Activated naive CD8-positive, alpha-beta T cell (primary cell): Measurements from ENCODE around the gene BTN3A1.
"Not testable (repeated sequence)": the region's sequence is repeated elsewhere in the genome, so short reads cannot be mapped to it uniquely, and the experiment has no call there.

ENCODE experiments used
- H3K27ac Mint-ChIP-seq: one replicate; pipeline ENCODE4 v1.8.0; 2021; ENCODE audit warnings: mixed read lengths
- H3K27me3 Mint-ChIP-seq: one replicate; pipeline ENCODE4 v1.8.0; 2021; ENCODE audit warnings: mixed read lengths
- H3K36me3 Mint-ChIP-seq: one replicate; pipeline ENCODE4 v1.8.0; 2021; ENCODE audit warnings: mixed read lengths
- H3K4me1 Mint-ChIP-seq: one replicate; pipeline ENCODE4 v1.8.0; 2021; ENCODE audit warnings: low read depth, mixed read lengths
- H3K4me3 Mint-ChIP-seq: one replicate; pipeline ENCODE4 v1.8.0; 2021; ENCODE audit warnings: mild to moderate bottlenecking, mixed read lengths
- H3K9me3 Mint-ChIP-seq: one replicate; pipeline ENCODE4 v1.8.0; 2021; ENCODE audit warnings: low read depth, mixed read lengths

The BTN3A1 gene

GRCh38 chr6:26401987-26402658, at the start of gene BTN3A1:
TSS of gene BTN3A1 (plus strand) at chr6:26402275. CDS start at chr6:26405564, 3,289 bp downstream.
- H3K9me3 Mint-ChIP-seq = no peaks in the 10 kb centered on the region
- peak within 1 kb of the TSS; percentile 97 for H3K4me3 Mint-ChIP-seq
- no peaks in the 10 kb centered on the region for H3K27me3 Mint-ChIP-seq

GRCh38 chr6:26352315-26352714, 49.8 kb upstream of the BTN3A1 start:
- no peak overlapping the region for H3K4me3 Mint-ChIP-seq
- H3K27me3 Mint-ChIP-seq = no peaks in the 10 kb centered on the region
- H3K4me1 Mint-ChIP-seq = no peaks in the 10 kb centered on the region
- no peak overlapping the region for H3K27ac Mint-ChIP-seq
- no peaks in the 10 kb centered on the region for H3K36me3 Mint-ChIP-seq
- H3K9me3 Mint-ChIP-seq = no peaks in the 10 kb centered on the region

More at GRCh38 chr6:26401987-26402658, at the start of gene BTN3A1:
- peaks cover 61% of the 10 kb centered on the region for H3K4me1 Mint-ChIP-seq
- peak within 1 kb of the TSS; percentile 99 for H3K27ac Mint-ChIP-seq
- H3K36me3 Mint-ChIP-seq = peaks cover 10% of the 10 kb centered on the region

GRCh38 chr6:26354162-26354561, 47.9 kb upstream of the BTN3A1 start:
- Mint-ChIP-seq H3K27ac (no peak overlapping the region), H3K4me1 (peaks cover 4% of the 10 kb centered on the region), H3K4me3 (no peak overlapping the region), H3K27me3 (no peaks in the 10 kb centered on the region), H3K36me3 (no peaks in the 10 kb centered on the region), H3K9me3 (no peaks in the 10 kb centered on the region)

GRCh38 chr6:26355366-26355765, 46.7 kb upstream of the BTN3A1 start:
- Mint-ChIP-seq H3K27ac (no peak overlapping the region), H3K4me3 (no peak overlapping the region), H3K36me3 (no peaks in the 10 kb centered on the region), H3K4me1 (peaks cover 5% of the 10 kb centered on the region), H3K27me3 (no peaks in the 10 kb centered on the region), H3K9me3 (no peaks in the 10 kb centered on the region)

DNA sequence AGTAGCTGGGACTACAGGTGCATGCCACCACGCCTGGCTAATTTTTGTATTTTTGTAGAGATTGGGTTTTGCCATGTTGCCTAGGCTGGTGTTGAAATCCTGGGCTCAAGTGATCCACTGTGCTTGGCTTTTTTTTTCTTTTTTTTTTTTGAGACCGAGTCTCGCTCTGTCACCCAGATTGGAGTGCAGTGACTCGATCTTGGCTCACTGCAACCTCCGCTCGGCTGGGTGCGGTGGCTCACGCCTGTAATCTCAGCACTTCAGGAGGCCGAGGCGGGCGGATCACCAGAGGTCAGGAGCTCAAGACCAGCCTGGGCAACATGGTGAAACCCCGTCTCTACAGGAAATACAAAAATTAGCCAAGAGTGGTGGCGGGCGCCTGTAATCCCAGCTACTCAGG, 44.5 kb upstream of the BTN3A1 start:
- H3K36me3 Mint-ChIP-seq, H3K27me3 Mint-ChIP-seq, H3K4me3 Mint-ChIP-seq, H3K9me3 Mint-ChIP-seq, H3K27ac Mint-ChIP-seq: not testable (repeated sequence)
- H3K4me1 Mint-ChIP-seq = peaks cover 26% of the 10 kb centered on the region

- H3K27me3 Mint-ChIP-seq = no peaks in the 10 kb centered on the region
- peaks cover 3% of the 10 kb centered on the region for H3K36me3 Mint-ChIP-seq
- no peaks in the 10 kb centered on the region for H3K9me3 Mint-ChIP-seq
- H3K4me1 Mint-ChIP-seq = peaks cover 35% of the 10 kb centered on the region
- no peak overlapping the region for H3K27ac Mint-ChIP-seq
- no peak overlapping the region for H3K4me3 Mint-ChIP-seq
Measured at GRCh38 chr6:26358511-26358981, 43.5 kb upstream of the BTN3A1 start.

GRCh38 chr6:26359765-26360164, 42.3 kb upstream of the BTN3A1 start:
- Mint-ChIP-seq H3K9me3 (no peaks in the 10 kb centered on the region), H3K4me1 (peaks cover 35% of the 10 kb centered on the region), H3K27ac (no peak overlapping the region), H3K4me3 (no peak overlapping the region), H3K27me3 (no peaks in the 10 kb centered on the region), H3K36me3 (peaks cover 3% of the 10 kb centered on the region)

DNA sequence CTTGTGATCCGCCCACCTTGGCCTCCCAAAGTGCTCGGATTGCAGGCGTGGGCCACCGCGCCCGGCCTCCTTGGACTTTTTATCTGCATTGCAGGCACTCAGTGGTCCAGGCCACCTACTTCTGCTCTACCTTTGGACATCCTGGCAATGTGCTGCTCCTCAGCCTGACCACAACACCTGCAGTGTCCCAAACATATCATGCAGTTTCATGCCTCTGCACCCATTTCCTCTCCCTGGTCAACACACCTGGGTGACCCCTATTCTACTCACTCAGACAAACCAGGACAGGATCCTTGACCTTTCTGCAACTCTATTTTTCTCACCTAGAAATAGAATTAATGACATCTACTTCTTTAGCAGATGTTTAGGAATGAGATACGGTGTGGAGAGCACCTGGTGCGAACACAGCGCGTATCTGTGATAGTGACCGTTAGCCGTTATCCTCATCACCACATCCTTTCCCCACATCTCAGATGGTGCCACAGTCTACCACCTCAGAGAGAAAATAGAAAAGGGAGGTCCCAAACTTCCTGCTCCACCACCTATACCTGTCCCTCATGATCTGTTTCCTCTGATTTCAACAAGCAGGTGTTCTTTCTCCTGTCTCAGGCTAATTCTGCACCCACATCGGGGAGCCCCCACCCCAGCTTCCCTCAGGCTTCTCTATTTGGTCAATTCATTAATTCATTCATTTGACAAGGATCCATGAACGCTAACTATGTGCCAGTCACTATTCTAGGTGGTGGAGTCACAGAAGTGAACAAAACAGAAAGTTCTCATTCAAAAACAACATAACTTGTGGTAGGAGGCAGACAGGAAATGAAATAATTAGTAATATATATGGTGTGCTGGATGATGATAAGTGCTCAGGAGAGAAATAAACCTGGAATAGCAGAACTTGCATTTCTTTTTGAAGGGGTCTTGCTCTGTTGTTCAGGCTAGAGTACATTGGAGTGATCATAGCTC, 41.3 kb upstream of the BTN3A1 start:
- Mint-ChIP-seq H3K4me3 (peak overlapping the region; percentile 85), H3K4me1 (peaks cover 35% of the 10 kb centered on the region), H3K27ac (peak overlapping the region; percentile 96), H3K36me3 (peaks cover 3% of the 10 kb centered on the region), H3K9me3 (no peaks in the 10 kb centered on the region), H3K27me3 (no peaks in the 10 kb centered on the region)

DNA sequence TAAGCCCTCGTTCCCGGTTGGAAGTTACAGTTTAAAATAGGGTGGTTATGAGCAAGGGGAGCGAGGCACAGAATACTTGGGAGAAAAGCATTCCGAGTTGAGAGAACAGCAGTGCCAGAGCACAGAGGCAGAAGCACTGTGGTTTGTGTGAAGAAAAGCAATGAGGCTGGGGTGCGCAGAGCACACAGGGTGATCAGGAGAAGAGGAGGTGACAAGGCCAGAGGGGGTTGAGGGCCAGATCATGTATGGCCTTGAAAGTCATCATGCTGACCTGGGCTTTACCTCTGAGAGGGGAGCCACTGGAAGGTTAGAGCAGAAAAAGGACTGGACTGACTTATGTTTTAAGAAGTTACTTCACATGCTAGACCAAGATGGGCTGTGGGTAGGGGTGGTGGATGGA, 40.5 kb upstream of the BTN3A1 start:
- peaks cover 3% of the 10 kb centered on the region for H3K36me3 Mint-ChIP-seq
- peak overlapping the region; percentile 85 for H3K4me3 Mint-ChIP-seq
- no peaks in the 10 kb centered on the region for H3K27me3 Mint-ChIP-seq
- peaks cover 40% of the 10 kb centered on the region for H3K4me1 Mint-ChIP-seq
- peak overlapping the region; percentile 96 for H3K27ac Mint-ChIP-seq
- H3K9me3 Mint-ChIP-seq = no peaks in the 10 kb centered on the region

DNA sequence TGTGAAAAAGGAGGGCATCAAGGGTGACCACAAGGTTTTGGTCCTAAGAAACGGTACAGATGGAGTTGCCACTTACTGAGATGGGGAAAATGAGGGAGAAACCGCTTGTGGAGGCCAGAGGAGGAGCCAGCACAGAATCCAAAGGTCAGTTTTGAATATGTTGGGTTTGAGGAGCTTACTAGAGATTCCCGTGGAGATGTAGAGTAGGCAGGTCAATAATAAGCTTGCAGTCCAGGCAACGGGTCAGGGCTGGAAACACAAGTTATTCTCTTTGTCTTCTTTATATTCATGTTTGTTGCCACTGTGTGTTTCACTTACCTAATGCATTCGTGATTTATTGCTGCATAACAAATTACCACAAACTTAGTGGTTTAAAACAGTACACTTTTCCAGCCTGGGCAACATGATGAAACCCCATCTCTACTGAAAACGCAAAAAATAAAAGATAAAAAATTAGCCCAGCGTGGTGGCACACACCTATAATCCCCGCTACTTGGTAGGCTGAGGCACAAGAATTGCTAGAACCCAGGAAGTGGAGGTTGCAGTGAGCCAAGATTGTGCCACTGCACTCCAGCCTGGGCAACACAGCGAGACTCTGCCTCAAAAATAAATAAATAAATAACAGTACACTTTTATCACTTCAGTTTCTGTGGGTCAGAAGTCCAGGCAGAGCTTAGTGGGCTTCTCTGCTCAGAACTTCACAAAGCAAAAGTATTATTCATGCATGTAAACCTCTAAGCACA, 39.8 kb upstream of the BTN3A1 start:
- Mint-ChIP-seq H3K9me3 (no peaks in the 10 kb centered on the region), H3K36me3 (peaks cover 6% of the 10 kb centered on the region), H3K27me3 (no peaks in the 10 kb centered on the region), H3K27ac (peak overlapping the region; percentile 96), H3K4me3 (peak overlapping the region; percentile 24), H3K4me1 (peaks cover 46% of the 10 kb centered on the region)

DNA sequence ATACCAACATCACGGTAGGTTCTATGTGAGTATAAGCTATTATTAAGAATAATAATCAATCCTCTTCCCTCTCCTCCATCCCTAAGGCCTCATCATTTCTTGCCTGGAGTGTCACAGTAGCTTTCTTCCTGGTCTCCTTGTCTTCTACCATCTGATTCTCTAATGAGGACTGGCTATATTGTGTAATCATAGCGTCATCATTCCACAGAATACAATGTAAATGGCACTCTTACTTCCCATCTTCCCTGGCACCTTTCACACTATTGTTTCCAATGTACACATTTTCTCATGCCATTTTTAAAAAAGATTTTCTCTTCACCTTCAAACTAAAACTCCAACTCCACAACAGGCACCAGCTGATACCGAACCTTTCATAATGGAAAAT, 39.2 kb upstream of the BTN3A1 start:
- Mint-ChIP-seq H3K4me3 (peak overlapping the region; percentile 24), H3K27ac (peak overlapping the region; percentile 92), H3K4me1 (peaks cover 51% of the 10 kb centered on the region), H3K36me3 (peaks cover 7% of the 10 kb centered on the region), H3K9me3 (no peaks in the 10 kb centered on the region), H3K27me3 (no peaks in the 10 kb centered on the region)

DNA sequence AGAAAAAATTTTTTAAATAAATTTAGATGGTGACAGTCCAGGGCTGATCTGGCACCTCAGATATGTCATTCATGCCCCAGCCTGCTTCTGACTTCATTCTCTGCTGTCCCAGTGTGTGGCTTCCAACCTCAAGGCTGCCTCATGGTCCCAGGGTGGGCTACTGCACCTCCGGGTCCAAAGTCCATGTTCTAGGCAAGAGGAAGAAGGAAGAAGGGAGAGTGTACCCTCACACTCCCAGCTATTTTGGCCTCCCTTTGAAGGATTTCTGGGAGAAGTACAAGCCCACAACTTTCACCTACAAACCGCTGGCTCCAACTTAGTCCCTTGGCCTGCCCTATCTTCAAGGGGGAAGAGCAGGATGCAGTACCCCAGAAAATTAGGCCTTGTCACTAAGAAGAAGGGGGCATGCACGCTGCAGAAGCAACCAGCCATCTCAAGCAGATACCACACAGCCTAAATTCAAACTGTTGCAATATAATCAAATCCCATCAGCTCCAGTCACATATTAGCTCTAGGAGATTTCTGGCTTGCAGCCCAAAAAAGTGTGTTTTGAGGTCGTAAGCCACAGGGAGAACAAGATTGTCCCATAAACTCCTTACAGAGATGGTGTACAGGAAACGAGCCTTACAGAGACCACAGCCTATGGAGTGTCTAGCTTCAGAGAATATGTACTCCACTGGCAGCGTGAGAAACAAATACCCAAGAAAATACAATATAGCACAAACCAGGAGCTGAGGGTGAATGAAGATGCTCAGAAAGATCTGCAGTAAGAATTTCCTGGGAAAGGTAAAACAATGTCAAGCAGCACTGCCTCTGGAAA, 38.0 kb upstream of the BTN3A1 start:
- peaks cover 56% of the 10 kb centered on the region for H3K4me1 Mint-ChIP-seq

GRCh38 chr6:26365633-26365995, 36.5 kb upstream of the BTN3A1 start:
- Mint-ChIP-seq H3K4me3 (no peak overlapping the region), H3K27ac (peak overlapping the region; percentile 86), H3K4me1 (peaks cover 69% of the 10 kb centered on the region)

More for the DNA sequence above, 38.0 kb upstream of the BTN3A1 start:
- H3K27ac Mint-ChIP-seq = no peak overlapping the region
- H3K27me3 Mint-ChIP-seq = no peaks in the 10 kb centered on the region
- H3K4me3 Mint-ChIP-seq = no peak overlapping the region
- H3K9me3 Mint-ChIP-seq = no peaks in the 10 kb centered on the region
- H3K36me3 Mint-ChIP-seq = peaks cover 11% of the 10 kb centered on the region

GRCh38 chr6:26366504-26366903, 35.6 kb upstream of the BTN3A1 start:
- Mint-ChIP-seq H3K27ac (peak overlapping the region; percentile 86), H3K4me1 (peaks cover 67% of the 10 kb centered on the region), H3K4me3 (no peak overlapping the region)

More at GRCh38 chr6:26365633-26365995, 36.5 kb upstream of the BTN3A1 start:
- Mint-ChIP-seq H3K36me3 (peaks cover 15% of the 10 kb centered on the region), H3K9me3 (no peaks in the 10 kb centered on the region), H3K27me3 (no peaks in the 10 kb centered on the region)

More at GRCh38 chr6:26366504-26366903, 35.6 kb upstream of the BTN3A1 start:
- peaks cover 15% of the 10 kb centered on the region for H3K36me3 Mint-ChIP-seq
- no peaks in the 10 kb centered on the region for H3K27me3 Mint-ChIP-seq
- no peaks in the 10 kb centered on the region for H3K9me3 Mint-ChIP-seq
